Stimulated activated CD8-positive, alpha-beta memory T cell treated with anti-CD3 and anti-CD28 coated beads, Interleukin-4, amount 100 ng/mL, for 48 hours (primary cell): ENCODE data around the gene PAM16.

Experiments
- DNase-seq: peaks from one replicate; pipeline ENCODE4 v3.0.0-alpha.2; 2020

PAM16 gene

DNA sequence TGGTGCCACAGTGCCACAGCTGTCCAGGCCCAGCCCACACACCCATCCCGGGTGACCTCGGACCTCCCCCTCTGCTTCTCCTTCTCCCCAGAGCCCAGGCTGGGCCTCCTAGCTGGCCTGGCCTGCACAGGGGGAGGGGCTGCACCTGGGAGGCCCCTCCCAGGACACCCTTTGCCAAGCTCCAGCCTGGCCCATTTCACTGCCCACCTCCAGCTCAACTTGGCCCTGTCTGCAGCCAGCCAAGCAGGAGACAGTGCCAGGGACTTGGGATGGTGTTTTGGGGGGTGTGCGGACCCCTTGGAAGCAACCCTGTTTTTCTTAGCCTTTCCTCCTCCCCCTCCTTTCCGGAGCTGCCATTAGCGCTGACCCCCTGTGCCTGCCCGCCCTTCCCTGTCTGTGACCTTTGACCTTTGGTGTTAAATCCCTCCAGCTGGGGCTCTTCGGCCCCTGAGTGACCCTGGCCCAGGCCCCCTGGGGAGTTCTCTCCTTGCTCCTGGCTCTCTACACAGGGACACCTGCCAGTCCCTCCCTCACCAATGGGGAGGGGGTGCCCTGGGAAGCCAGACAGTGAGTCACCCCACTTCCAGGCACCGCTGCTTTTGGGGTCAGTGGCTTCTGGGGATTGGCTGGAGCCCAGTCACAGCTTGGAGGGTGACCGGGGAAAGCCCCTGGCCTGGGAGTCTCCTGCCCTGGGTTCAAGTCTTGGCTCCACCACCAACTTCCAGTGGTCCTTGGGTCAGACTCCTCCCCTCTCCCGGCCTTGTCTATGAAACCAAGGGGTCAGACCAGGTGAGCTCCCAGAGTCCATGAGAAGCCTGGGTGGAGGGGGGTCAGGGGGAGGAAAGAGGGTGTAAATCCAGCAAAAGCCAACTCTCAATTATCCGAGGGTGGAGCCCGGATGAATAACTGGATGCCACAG lies 33.3 kb downstream of the PAM16 start:
- no peak for DNase-seq

- no peak for DNase-seq
These were observed 34.1 kb downstream of the PAM16 start for GRCh38 chr16:4316864-4317531.

- DNase-seq: no peak
These were observed 34.8 kb downstream of the PAM16 start for GRCh38 chr16:4316108-4316863.

- no peak for DNase-seq
These were observed 35.7 kb downstream of the PAM16 start, which contains the start of gene GLIS2 for GRCh38 chr16:4315186-4316107. Gene GLIS2 (plus strand): TSS chr16:4316067. CDS start chr16:4332281, 16,214 bp downstream.

DNA sequence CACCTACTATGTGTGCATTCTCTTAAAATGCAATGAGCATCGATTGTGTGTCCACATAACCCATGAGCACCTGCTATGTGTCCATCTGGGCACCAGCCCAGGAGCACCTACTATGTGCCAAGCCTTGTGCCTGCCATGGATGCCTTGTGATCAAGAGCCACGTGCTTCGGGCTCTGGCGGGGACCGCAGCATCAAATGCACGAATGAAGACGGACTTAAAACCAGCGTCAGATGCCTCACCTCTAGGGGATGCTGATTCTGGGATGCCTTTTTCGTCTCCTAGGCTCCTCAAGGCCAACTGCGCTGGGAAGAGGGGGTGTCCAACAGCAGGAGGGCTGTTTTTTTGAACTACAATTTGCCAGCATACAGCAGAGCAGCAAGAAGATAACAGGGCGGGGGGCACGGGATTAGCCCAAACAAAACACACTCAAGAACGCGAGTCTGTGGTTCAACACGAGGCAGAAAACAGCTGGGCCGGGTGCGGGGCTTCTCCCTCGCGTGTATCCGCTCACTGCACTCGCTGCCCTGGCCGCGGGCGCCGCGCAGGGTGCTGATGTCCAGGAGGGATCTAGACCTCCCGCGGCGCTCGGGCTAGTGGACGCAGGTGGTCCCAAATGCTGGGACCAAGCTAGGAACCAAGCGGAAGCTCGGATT lies 36.5 kb downstream of the PAM16 start:
- DNase-seq: peak; percentile 39

- DNase-seq: peak; percentile 49
These were observed 37.3 kb downstream of the PAM16 start for GRCh38 chr16:4313563-4314531.

DNA sequence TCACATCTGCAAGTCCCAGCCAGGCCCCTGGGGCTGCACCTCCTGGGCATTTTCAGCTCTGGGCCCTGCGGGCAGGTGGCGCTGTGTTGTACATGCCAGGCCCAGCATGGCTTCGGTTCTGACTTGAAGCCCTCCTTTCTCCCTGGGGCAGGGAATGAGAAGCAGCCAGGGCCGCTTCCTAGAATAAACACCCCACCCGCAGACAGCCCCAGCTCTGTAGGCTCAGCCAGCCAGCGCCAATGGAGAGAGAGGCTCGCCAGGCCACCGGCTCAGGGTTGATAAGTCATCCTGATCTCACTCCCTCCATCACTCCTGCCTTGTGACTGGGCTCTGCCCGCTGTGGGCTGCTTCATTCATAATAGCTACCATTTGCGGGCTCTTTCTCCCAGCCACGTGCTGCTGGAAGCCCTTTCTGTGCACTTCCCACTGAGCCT lies 41.3 kb downstream of the PAM16 start:
- peak; percentile 72 for DNase-seq

- DNase-seq: no peak
These were observed 41.9 kb downstream of the PAM16 start for GRCh38 chr16:4309102-4309832.

DNA sequence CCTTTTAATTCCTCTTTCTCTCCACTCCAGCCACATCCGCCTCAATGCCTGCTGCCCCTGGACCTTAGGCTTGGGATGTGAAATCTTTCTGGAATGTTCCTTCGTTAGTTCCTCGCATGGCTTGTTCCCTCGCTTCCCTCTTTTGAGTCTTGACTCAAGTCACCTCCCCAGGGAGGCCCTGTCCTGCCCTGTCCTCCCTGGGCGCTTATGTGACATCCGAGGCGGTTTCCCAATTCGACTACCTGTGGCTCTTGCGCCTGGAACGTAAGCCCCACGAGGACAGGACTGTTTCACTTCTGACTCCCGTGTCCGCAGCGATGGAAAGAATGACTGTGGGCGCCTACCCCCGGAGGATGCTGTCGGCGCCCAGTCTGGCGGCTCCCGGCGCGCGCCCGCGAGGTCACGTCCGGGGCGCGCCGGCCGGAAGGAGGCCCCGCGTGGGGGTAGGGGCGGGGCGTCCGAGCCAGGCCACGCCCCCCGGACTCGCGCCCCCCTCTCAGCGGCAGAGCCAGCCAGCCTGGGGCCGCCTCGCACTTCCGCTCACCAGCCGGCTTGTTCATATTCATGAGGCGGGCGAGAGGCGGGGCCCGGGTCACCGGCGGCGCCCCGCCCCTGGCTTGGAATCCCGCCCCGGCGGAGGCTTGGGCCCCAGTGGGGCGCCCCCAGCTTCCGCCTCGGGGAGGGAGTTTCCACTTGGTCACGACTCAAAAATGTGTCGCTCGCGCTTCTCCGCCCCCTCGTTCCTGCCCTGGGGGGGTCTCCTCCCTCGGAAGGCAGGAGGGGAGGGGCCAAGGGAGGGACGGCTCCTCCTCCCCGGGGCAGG lies 43.7 kb downstream of the PAM16 start:
- DNase-seq: peak; percentile 96

DNA sequence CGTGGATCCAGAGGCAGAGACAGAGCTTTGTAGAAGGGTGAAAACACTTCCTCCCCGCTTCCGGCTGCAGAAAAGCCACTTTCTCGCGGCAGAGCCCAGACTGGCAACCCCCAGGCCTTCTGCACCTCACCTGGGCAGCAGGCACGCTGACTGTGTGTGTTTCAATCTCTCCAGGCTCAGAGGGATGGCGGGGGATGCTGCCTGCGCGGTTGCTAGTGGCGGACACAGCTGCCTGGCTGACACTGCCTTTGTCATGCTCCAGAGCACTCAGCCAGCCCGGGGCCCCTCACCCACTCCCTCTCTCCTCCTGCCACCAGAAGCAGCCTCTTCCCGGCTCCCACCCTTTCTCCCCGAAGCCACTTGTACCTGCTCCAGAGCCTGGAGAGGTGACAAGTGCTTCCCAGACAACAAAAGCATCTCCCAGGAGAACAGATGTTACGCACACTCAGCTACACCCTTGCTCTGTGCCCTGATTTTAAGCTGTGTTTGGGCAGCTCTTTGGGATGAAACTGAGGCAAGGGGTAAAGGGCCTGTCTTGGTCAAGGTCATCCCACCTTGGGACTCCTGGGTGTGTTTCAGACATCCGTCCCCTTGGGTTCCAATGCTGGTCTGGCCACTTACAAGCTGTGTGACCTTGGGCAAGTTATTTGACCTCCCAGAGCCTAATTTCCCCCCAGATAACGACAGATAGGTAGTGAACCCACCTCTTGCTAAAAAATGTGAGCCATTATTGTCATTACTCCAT lies 44.5 kb downstream of the PAM16 start:
- peak; percentile 49 for DNase-seq

DNA sequence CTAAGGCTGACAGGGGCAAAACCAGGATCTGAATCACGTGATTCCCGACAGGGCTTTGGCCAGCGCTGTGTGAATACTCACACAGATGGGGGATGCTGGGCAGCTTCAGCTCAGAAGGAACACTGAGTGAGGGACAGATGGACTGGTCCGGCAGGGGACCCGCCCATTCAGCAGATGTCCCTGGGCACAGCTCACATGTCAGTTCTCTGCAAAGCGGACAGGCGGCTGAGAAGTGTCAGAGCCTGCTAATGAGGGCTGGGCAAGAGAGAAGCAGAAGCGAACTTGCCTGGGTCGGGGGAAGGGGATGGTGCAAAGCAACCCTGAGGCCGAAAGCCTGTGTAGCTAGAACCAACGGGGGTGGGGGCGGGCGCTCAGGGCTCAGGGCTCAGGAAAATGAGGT lies 47.1 kb downstream of the PAM16 start:
- DNase-seq: no peak

GRCh38 chr16:4301968-4302367 lies 49.2 kb downstream of the PAM16 start:
- DNase-seq: no peak

DNA sequence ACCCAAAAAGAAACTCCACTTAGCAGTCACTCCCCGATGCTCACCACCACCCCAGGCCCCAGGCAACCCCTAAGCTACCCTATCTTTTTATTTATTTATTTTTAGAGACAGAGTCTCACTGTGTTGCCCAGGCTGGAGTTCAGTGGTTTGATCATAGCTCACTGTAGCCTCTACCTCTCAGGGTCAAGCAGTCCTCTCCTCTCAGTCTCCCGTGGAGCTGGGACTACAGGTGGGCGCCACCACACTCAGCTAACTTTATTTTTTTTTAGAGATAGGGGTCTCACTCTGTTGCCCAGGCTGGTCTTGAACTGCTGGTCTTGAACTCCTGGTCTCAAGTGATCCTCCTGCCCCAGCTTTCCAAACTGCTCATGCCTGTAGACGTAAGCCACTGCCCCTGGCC lies 49.9 kb downstream of the PAM16 start:
- DNase-seq: no peak

GRCh38 chr16:4298761-4299522 lies 52.2 kb downstream of the PAM16 start:
- no peak for DNase-seq

- no peak for DNase-seq
These were observed 53.6 kb downstream of the PAM16 start for GRCh38 chr16:4297480-4297879.

DNA sequence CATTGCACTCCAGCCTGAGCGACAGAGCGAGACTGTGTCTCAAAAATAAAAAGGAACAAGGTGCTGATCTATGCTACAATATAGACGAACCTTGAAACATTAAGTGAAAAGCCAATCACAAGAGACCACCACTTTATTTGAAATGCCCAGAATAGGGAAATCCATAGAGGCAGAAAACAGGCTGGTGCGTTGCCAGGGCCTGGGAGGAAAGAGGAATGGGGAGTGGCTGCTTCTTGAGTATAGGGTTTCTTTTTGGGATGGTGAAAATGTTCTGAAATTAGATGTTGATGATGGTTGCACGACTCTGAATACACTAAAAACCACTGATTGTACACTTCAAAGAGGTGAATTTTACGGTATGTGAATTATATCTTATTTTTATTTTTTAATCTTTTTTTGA lies 55.5 kb downstream of the PAM16 start:
- no peak for DNase-seq

DNA sequence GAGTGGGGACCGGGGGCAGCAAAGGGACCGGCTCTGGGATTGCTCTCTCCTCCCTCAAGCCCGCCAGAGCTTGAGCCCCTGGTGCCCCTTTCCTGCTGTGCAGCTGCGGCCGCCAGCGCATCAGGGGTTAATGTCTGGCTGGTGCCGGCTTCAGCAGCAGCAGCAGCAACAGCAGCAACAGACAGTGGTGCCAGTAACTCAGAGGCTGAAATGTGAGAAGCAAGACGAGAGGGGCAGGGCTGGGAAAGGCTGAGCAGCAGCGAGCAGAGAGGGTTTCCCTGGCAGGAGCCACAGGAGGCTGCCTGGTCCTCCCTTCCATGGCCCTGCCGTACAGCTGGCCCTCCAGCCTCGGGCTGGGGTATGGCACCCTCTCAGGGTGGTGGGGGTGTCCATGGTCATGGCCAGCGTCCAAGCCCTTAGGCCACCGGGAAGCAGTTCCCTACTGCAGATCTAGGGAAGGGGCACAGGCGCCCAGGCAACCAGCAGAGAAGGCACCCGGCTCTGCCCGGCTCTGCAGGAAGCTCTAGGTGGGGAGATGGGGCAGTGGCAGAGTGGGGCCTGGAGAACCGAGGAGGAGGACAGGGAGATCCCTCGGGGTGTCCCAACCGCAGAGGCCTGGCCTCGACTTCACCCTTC lies 57.2 kb downstream of the PAM16 start:
- no peak for DNase-seq
